ENCODE data around the gene CTRL.
A peak's percentile ranks its signal among the peaks of the same experiment; 100 is the strongest.
"Not testable (repeated sequence)": the region's sequence is repeated elsewhere in the genome, so short reads cannot be mapped to it uniquely, and the experiment has no call there.

The CTRL gene

GRCh38 chr16:67931712-67932461 lies at the start of gene CTRL:
TSS of gene CTRL (minus strand) at chr16:67931862. CDS start at chr16:67931852, 10 bp downstream.
- no peak for DNase-seq
- in situ Hi-C loops (cut with MboI; ENCODE audit: low pct_unique_long_range_greater_than_20kb, low sequenced_read_pairs): no loop called here

- in situ Hi-C loops (cut with MboI; ENCODE audit: low pct_unique_long_range_greater_than_20kb, low sequenced_read_pairs): no loop called here
- no peak for DNase-seq
Measured at GRCh38 chr16:67979955-67980678, 48.5 kb upstream of the CTRL start, which contains the start of gene DPEP3. TSS of gene DPEP3 (minus strand) at chr16:67980499. CDS start at chr16:67980380, 119 bp downstream.

- in situ Hi-C loops (cut with MboI; ENCODE audit: low pct_unique_long_range_greater_than_20kb, low sequenced_read_pairs): no loop called here
- no peak for DNase-seq
Measured at GRCh38 chr16:67977469-67978227, 46.0 kb upstream of the CTRL start.

- no peak for DNase-seq
- in situ Hi-C loops (cut with MboI; ENCODE audit: low pct_unique_long_range_greater_than_20kb, low sequenced_read_pairs): no loop called here
Measured at GRCh38 chr16:67977005-67977404, 45.3 kb upstream of the CTRL start.

- in situ Hi-C loops (cut with MboI; ENCODE audit: low pct_unique_long_range_greater_than_20kb, low sequenced_read_pairs): no loop called here
Measured at GRCh38 chr16:67976205-67976604, 44.5 kb upstream of the CTRL start.

GRCh38 chr16:67975321-67976105 lies 43.9 kb upstream of the CTRL start:
- in situ Hi-C loops (cut with MboI; ENCODE audit: low pct_unique_long_range_greater_than_20kb, low sequenced_read_pairs): no loop called here
- DNase-seq: no peak

More at GRCh38 chr16:67976205-67976604, 44.5 kb upstream of the CTRL start:
- DNase-seq: no peak

GRCh38 chr16:67972285-67972684 lies 40.6 kb upstream of the CTRL start:
- DNase-seq; in situ Hi-C loops (cut with MboI; ENCODE audit: low pct_unique_long_range_greater_than_20kb, low sequenced_read_pairs): not testable (repeated sequence)

- DNase-seq: no peak
- in situ Hi-C loops (cut with MboI; ENCODE audit: low pct_unique_long_range_greater_than_20kb, low sequenced_read_pairs): no loop called here
Measured at GRCh38 chr16:67971111-67971510, 39.4 kb upstream of the CTRL start.

GRCh38 chr16:67969254-67970039 lies 37.8 kb upstream of the CTRL start:
- in situ Hi-C loops (cut with MboI; ENCODE audit: low pct_unique_long_range_greater_than_20kb, low sequenced_read_pairs): no loop called here
- DNase-seq: no peak

GRCh38 chr16:67968400-67969253 lies 37.0 kb upstream of the CTRL start, which contains the start of gene SLC12A4:
TSS of gene SLC12A4 (minus strand) at chr16:67968637. CDS start at chr16:67968553, 84 bp downstream.
- in situ Hi-C loops (cut with MboI; ENCODE audit: low pct_unique_long_range_greater_than_20kb, low sequenced_read_pairs): no loop called here
- peak; percentile 71 for DNase-seq

- in situ Hi-C loops (cut with MboI; ENCODE audit: low pct_unique_long_range_greater_than_20kb, low sequenced_read_pairs): no loop called here
- DNase-seq: peak; percentile 46
Measured at GRCh38 chr16:67967958-67968399, 36.3 kb upstream of the CTRL start.

GRCh38 chr16:67967183-67967957 lies 35.7 kb upstream of the CTRL start:
- DNase-seq: peak; percentile 13

GRCh38 chr16:67966549-67967182 lies 35.0 kb upstream of the CTRL start:
- in situ Hi-C loops (cut with MboI; ENCODE audit: low pct_unique_long_range_greater_than_20kb, low sequenced_read_pairs): no loop called here
- peak; percentile 69 for DNase-seq

More at GRCh38 chr16:67967183-67967957, 35.7 kb upstream of the CTRL start:
- in situ Hi-C loops (cut with MboI; ENCODE audit: low pct_unique_long_range_greater_than_20kb, low sequenced_read_pairs): no loop called here

GRCh38 chr16:67965668-67966548 lies 34.2 kb upstream of the CTRL start:
- in situ Hi-C loops (cut with MboI; ENCODE audit: low pct_unique_long_range_greater_than_20kb, low sequenced_read_pairs): no loop called here
- no peak for DNase-seq

GRCh38 chr16:67964477-67965131 lies 32.9 kb upstream of the CTRL start:
- DNase-seq: no peak
- in situ Hi-C loops (cut with MboI; ENCODE audit: low pct_unique_long_range_greater_than_20kb, low sequenced_read_pairs): no loop called here

All from KBM-7 (cell line).